A549 (cell line): ENCODE results near the gene CD4. TPM values are rescaled to one million over a fixed set of nuclear protein-coding genes. Genes with fewer than 3 reads are reported as not detected.

Experiments
- ATAC-seq, 2 experiments: fragments of 200-7000 bp in 1 of 2; fragments of >200 bp in 1 of 2; cut with Nextera tagmentation in 1 of 2; cut with Tn5 transposase in 1 of 2; 3 replicates each; pipeline versions ENCODE4 v1.8.0 to v1.9.1; 2018 to 2020; ENCODE audit warnings: mild to moderate bottlenecking in 1 of 2, moderate library complexity in 1 of 2
- CTCF ChIA-PET: fragments of 300-600 bp; sonication (Branson Sonifier 250); formaldehyde crosslinking; extraction: SDS; loops from one replicate; lab custom pipeline; 2021; ENCODE audit warnings: antibody characterized with exemption, inconsistent platforms; lab: Yijun Ruan, JAX
- POLR2A ChIA-PET: fragments of 350-600 bp; formaldehyde crosslinking; extraction: SDS; loops from one replicate; lab custom pipeline; 2021; ENCODE audit warnings: antibody characterized with exemption, inconsistent platforms; lab: Yijun Ruan, JAX
- DNase-seq, 2 experiments: peaks; one replicate each; pipeline versions ENCODE4 v3.0.0 to v3.0.0-alpha.2; 2011 to 2016; ENCODE audit warnings: low read depth in 1 of 2, low spot score in 1 of 2
- FAIRE-seq: peaks from 2 replicates; lab custom pipeline; 2011; peaks lifted over from hg19 to GRCh38; lab: Jason Lieb, UNC
- H3K27ac ChIP-seq, 2 experiments: fragments of >200 bp; sonication (Bioruptor Twin); formaldehyde crosslinking; 3 replicates each; pipeline ENCODE4 v1.5.1; 2016 to 2017
- H3K4me1 ChIP-seq: fragments of >200 bp; sonication (Bioruptor Twin); formaldehyde crosslinking; 3 replicates; pipeline ENCODE4 v1.6.1; 2016
- H3K4me2 ChIP-seq: fragments of >200 bp; sonication (Bioruptor Twin); formaldehyde crosslinking; 3 replicates; pipeline ENCODE4 v1.6.1; 2016
- H3K4me3 ChIP-seq: fragments of >200 bp; sonication (Bioruptor Twin); formaldehyde crosslinking; 3 replicates; pipeline ENCODE4 v1.5.1; 2016
- H3K9me3 ChIP-seq: fragments of >200 bp; sonication (Bioruptor Twin); formaldehyde crosslinking; 3 replicates; pipeline ENCODE4 v1.6.1; 2016
- BHLHE40 ChIP-seq: IDR thresholded peaks from 2 replicates; pipeline ENCODE4 v1.6.1; 2012; ENCODE audit warnings: low read depth, low read length, inconsistent platforms
- CHD2 ChIP-seq: fragments of 150-350 bp; IDR thresholded peaks from 2 replicates; pipeline ENCODE4 v1.6.1; 2014; ENCODE audit warnings: low read length; ENCODE audit not compliant: partially characterized antibody
- CTCF ChIP-seq: fragments of >200 bp; sonication (Bioruptor Twin); formaldehyde crosslinking; IDR thresholded peaks from 3 replicates; pipeline ENCODE4 v1.5.1; 2016
- EP300 ChIP-seq, 2 experiments: fragments of >200 bp; sonication (Bioruptor Twin); formaldehyde crosslinking; IDR thresholded peaks; 2 replicates in 1 of 2; 3 replicates in 1 of 2; pipeline ENCODE4 v1.6.1; 2016 to 2017
- FOSL2 ChIP-seq, 2 experiments: fragments of 450-650 bp in 1 of 2; fragments of >200 bp in 1 of 2; sonication (Bioruptor Twin) in 1 of 2; formaldehyde crosslinking; IDR thresholded peaks; 2 replicates each; pipeline versions ENCODE4 v1.5.0 to v1.6.1; 2016 to 2020; ENCODE audit warnings: mild to moderate bottlenecking in 1 of 2, moderate library complexity in 1 of 2
- GATA3 ChIP-seq: IDR thresholded peaks from 2 replicates; pipeline ENCODE4 v1.6.1; 2012; ENCODE audit warnings: borderline replicate concordance
- HDAC2 ChIP-seq: fragments of 200-600 bp; sonication (generic); IDR thresholded peaks from 2 replicates; pipeline ENCODE4 v1.6.1; 2016
- HEYL ChIP-seq: fragments of 250-450 bp; sonication (Bioruptor Pico); IDR thresholded peaks from 2 replicates; pipeline ENCODE4 v1.8.0; 2021; ENCODE audit warnings: mild to moderate bottlenecking, moderate library complexity
- HMGXB4 ChIP-seq: fragments of 250-450 bp; sonication (Bioruptor Pico); IDR thresholded peaks from 2 replicates; pipeline ENCODE4 v1.5.0; 2021; ENCODE audit warnings: mild to moderate bottlenecking, moderate library complexity, borderline replicate concordance
- JUN ChIP-seq, 2 experiments: fragments of >200 bp; sonication (Bioruptor Twin); formaldehyde crosslinking; IDR thresholded peaks; 2 replicates in 1 of 2; 3 replicates in 1 of 2; pipeline ENCODE4 v1.6.1; 2016 to 2017
- KDM5A ChIP-seq: fragments of 200-600 bp; sonication (generic); IDR thresholded peaks from 2 replicates; pipeline ENCODE4 v1.6.1; 2016; ENCODE audit warnings: antibody characterized with exemption, mild to moderate bottlenecking
- MAX ChIP-seq: IDR thresholded peaks from 2 replicates; pipeline ENCODE4 v1.6.1; 2012
- MAZ ChIP-seq: fragments of 150-350 bp; IDR thresholded peaks from 2 replicates; pipeline ENCODE4 v1.6.1; 2014; ENCODE audit warnings: antibody characterized with exemption, low read depth, low read length, borderline replicate concordance
- MYC ChIP-seq: IDR thresholded peaks from 2 replicates; pipeline ENCODE4 v1.6.1; 2012; ENCODE audit warnings: mild to moderate bottlenecking, inconsistent platforms, low read length, improper control_type of control experiment, borderline replicate concordance
- NPAS2 ChIP-seq: fragments of 250-450 bp; sonication (Bioruptor Pico); IDR thresholded peaks from 2 replicates; pipeline ENCODE4 v1.8.0; 2022; ENCODE audit warnings: mild to moderate bottlenecking, moderate library complexity, borderline replicate concordance
- RAD21 ChIP-seq, 2 experiments: fragments of >200 bp in 1 of 2; sonication (Bioruptor Twin) in 1 of 2; formaldehyde crosslinking in 1 of 2; IDR thresholded peaks in 1 of 2; conservative IDR thresholded peaks in 1 of 2; 2 replicates in 1 of 2; 3 replicates in 1 of 2; pipeline ENCODE4 v1.6.1; 2012 to 2018; ENCODE audit warnings: inconsistent platforms in 1 of 2
- RCOR1 ChIP-seq: fragments of 150-350 bp; IDR thresholded peaks from 2 replicates; pipeline ENCODE4 v1.6.1; 2014; ENCODE audit warnings: antibody characterized with exemption, low read length, low read depth
- SMC3 ChIP-seq: fragments of >200 bp; sonication (Bioruptor Twin); formaldehyde crosslinking; IDR thresholded peaks from 3 replicates; pipeline ENCODE4 v1.6.1; 2018; ENCODE audit warnings: inconsistent platforms
- SREBF2 ChIP-seq: fragments of 450-650 bp; IDR thresholded peaks from 2 replicates; pipeline ENCODE4 v1.6.1; 2014; ENCODE audit warnings: mild to moderate bottlenecking, moderate library complexity
- WGBS: methylation state at CpG from one replicate; pipeline ENCODE4 v1.1.6; 2017; ENCODE audit errors: missing lambda C conversion rate; 5-methylcytosine and 5-hydroxymethylcytosine counted together
- polyA plus RNA-seq, 4 experiments: library from polyadenylated mRNA; depleted of rRNA in 3 of 4; stranded (reverse); fragments of >200 nt; fragmentation: RNase III in 1 of 4; extraction: RNeasy Plus Mini Kit Qiagen cat#74134 plus additional on column Dnase treatment in 1 of 4; gene quantifications; 2 replicates in 3 of 4; 3 replicates in 1 of 4; pipeline ENCODE4 v1.2.3, GENCODE V29; 2011 to 2017

Gene CD4
- polyA plus RNA-seq, 2 of the 4 experiments (the other 2 are of a cell fraction), result 0.03 TPM; not detected in 1

- FAIRE-seq (peak; percentile 93), DNase-seq (peak; percentile 71 to 91), ATAC-seq (peak; percentile 94 to 97)
- H3K4me2 ChIP-seq, result peak overlapping the region; percentile 77
- H3K4me1 ChIP-seq, result peaks cover 15% of the 10 kb centered on the region; the same call in 2 of the 3 replicates
- POLR2A ChIA-PET, result interaction anchor here (2.3 to 2.5 kb wide), 2 partner anchors 13 to 26 kb away, joined by 13 read pairs; partner anchors contain the start of genes MLF2 and PTMS
- H3K4me3 ChIP-seq, result peak overlapping the region; percentile 30; the same call in 2 of the 3 replicates
- WGBS, result 31% methylated on average over 26 of the region's 35 CpGs
- peak overlapping the region; percentile 34 to 80; a peak in 4 of 6 replicates for H3K27ac ChIP-seq
- TF ChIP-seq GATA3, result no peak; the same call in 1 of the 2 replicates
- no peak for TF ChIP-seq KDM5A
- no peak for TF ChIP-seq HEYL (CRISPR knock-in tag)
- peak; percentile 56 for TF ChIP-seq CHD2
- peak; percentile 33; the same call in 1 of the 2 replicates for TF ChIP-seq MYC
- peak; percentile 94 for TF ChIP-seq CTCF
- TF ChIP-seq JUN (IDR thresholded peaks at IDR 0.05), result no peak; a peak in 1 of 5 replicates
- peak; percentile 65; the same call in 1 of the 2 replicates for TF ChIP-seq MAZ
- peak; percentile 79 for TF ChIP-seq NPAS2 (CRISPR knock-in tag)
- no peak for TF ChIP-seq HDAC2
- TF ChIP-seq RCOR1, result no peak
- peak; percentile 83 for TF ChIP-seq MAX
- TF ChIP-seq SMC3, result peak; percentile 98
- TF ChIP-seq RAD21 (conservative IDR thresholded peaks at IDR 0.05 in 1 of 2, IDR thresholded peaks at IDR 0.05 in 1 of 2), result peak; percentile 98 to 99
- peak; percentile 65; the same call in 1 of the 2 replicates for TF ChIP-seq BHLHE40
- 0 out of 2 replicates have a peak, but pooled peaks have one; percentile 56 for TF ChIP-seq HMGXB4 (CRISPR knock-in tag)
- TF ChIP-seq EP300 (IDR thresholded peaks at IDR 0.05), result no peak
- TF ChIP-seq SREBF2, result no peak
- no peak for TF ChIP-seq FOSL2 (IDR thresholded peaks at IDR 0.05)
- 0 out of 2 replicates have a peak, but pooled peaks have one; percentile 3 for TF ChIP-seq FOSL2 (CRISPR knock-in tag; IDR thresholded peaks at IDR 0.05)
- CTCF ChIA-PET, result interaction anchor here (0.6 to 26.0 kb wide), 41 partner anchors 8 to 1310 kb away, joined by 3 to 670 read pairs (median 4); partner anchors contain the start of genes CD4, CDCA3, GPR162 and LAG3
- H3K9me3 ChIP-seq, result no peaks in the 10 kb centered on the region
Measured at GRCh38 chr12:6778574-6779550, 10.5 kb upstream of the CD4 start.
